CD1c-positive myeloid dendritic cell (primary cell): ENCODE data around the gene GLYAT.
"Not testable (repeated sequence)": the region's sequence is repeated elsewhere in the genome, so short reads cannot be mapped to it uniquely, and the experiment has no call there.

Source experiments
- DNase-seq: peaks from one replicate; pipeline ENCODE4 v3.0.0-alpha.2; 2016; ENCODE audit errors: extremely low spot score

Gene GLYAT

GRCh38 chr11:58742981-58743880, 11.5 kb upstream of the GLYAT start:
- no peak for DNase-seq

GRCh38 chr11:58742140-58742539, 10.4 kb upstream of the GLYAT start:
- no peak for DNase-seq

GRCh38 chr11:58741127-58741526, 9.4 kb upstream of the GLYAT start:
- DNase-seq: no peak

- no peak for DNase-seq
Observed at GRCh38 chr11:58740447-58740846, 8.7 kb upstream of the GLYAT start.

- DNase-seq: no peak
Observed at GRCh38 chr11:58739725-58740430, 8.1 kb upstream of the GLYAT start.

DNA sequence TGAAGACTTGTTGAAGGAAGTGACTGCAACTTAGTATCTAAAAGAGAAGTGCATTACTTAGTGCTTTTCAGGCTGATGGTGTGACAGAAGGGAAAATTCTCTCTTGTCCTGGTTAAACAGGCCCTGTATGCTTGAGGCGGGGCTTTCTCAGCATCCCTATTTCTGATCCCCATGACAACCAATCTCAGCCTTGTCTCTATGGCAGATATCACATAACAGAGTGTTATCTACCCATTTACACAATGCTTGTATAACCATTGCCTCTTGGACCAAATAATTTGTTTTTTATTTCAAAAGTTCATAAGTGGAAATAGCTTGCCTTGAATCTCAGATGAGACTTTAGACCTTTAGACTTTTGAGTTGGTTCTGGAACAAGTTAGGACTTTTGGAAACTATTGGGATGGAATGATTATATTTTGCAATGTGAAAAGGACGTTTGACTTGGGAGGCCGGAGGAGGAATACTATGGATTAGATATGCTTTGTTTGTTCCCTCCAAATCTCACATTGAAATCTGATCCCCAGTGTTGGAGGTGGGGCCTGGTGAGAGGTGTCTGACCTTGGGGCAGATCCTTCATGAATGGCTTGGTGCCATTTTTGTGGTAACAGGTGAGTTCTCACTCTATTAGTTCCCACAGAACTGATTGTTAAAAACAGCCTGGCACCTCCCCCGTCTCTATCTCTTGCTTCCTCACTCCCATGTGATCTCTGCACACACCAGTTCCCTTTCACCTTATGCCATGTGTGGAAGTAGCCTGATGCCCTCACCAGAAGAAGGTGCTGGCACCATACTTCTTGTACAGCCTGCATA, 3.1 kb upstream of the GLYAT start:
- no peak for DNase-seq

GRCh38 chr11:58730507-58731089, 1.1 kb downstream of the GLYAT start:
- no peak for DNase-seq

- no peak for DNase-seq
Observed at GRCh38 chr11:58727415-58727797, 4.3 kb downstream of the GLYAT start.

GRCh38 chr11:58726737-58727414, 4.9 kb downstream of the GLYAT start:
- peak; percentile 36 for DNase-seq

DNA sequence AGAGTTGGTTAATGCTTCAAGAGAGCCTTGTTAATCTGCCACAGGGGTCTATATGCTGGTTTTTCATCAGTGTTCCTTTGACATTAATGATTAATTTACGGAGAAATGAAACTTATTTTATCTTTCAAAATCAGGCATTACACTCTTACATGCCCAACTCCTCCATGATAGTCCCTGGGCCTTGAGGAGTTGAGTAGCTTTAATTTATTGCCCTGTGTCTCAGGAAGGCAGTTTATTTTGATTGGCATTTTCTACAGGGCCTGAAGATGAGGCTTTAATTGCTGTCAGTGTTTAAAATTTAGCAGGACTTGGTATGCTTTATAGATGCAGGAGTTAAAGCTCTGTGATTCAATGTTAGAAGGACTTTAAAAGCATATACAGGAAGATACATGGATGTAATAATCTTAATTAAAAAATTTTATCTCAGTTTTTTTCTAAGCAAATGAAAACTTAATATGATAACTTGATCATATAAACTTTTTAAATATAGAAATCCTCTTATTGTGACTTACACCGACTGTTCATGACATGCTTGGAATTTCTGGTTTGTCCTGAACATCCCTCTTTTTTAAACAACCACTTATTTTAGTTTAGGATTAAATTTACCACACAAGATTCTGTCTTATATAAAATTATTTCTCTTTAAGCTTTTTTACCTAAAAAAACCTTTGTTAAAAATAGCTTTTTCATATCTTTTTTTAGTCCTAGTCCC, 12.2 kb downstream of the GLYAT start:
- DNase-seq: no peak

GRCh38 chr11:58712531-58712930, 19.2 kb downstream of the GLYAT start:
- DNase-seq: no peak

GRCh38 chr11:58711832-58712231, 19.9 kb downstream of the GLYAT start:
- DNase-seq: no peak

DNA sequence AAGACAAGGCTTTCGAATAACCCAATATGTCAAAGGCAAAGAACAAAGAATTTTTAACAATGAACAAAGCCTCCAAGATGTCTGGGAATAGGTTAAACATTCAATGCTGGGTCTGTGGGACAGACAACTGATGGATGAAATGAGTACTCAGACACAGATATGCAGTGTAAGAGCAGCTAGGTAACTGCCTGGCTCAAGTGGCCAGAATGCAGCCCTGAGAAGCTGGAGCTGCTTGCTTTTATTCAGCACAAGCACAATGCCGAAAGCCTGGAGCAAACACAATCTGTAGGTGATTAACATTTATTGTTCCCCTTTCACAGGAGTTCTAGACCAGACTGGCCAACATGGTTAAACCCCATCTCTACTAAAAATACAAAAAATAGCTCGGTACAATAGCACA, 24.0 kb downstream of the GLYAT start:
- DNase-seq: no peak

DNA sequence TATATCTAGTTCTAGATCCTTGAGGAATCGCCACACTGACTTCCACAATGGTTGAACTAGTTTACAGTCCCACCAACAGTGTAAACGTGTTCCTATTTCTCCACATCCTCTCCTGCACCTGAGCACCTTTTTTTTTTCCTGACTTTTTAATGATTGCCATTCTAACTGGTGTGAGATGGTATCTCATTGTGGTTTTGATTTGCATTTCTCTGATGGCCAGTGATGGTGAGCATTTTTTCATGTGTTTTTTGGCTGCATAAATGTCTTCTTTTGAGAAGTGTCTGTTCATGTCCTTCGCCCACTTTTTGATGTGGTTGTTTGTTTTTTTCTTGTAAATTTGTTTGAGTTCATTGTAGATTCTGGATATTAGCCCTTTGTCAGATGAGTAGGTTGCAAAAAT, 34.9 kb downstream of the GLYAT start:
- DNase-seq: not testable (repeated sequence)

GRCh38 chr11:58693026-58693425, 38.7 kb downstream of the GLYAT start:
- no peak for DNase-seq

DNA sequence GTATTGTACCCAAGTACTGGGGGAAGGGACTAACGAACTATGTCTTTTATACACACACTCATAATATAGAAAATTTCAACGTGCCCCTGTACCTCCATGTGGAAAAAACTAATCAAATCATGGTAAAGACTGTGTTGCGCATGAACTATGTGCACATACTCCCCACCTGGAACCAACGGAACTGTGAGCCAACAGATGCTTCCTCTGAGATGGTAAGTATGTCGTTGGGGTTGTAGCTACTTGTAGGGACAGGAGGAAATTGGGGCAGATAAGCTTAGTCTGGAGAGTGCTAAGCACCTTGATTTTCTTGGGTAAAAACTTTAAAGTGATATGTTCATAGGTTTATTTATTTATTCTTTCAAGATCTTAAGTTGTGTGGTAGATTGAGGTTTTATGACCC, 40.1 kb downstream of the GLYAT start:
- no peak for DNase-seq

GRCh38 chr11:58688789-58689503, 42.8 kb downstream of the GLYAT start:
- DNase-seq: no peak

GRCh38 chr11:58685973-58686722, 45.6 kb downstream of the GLYAT start:
- DNase-seq: no peak

DNA sequence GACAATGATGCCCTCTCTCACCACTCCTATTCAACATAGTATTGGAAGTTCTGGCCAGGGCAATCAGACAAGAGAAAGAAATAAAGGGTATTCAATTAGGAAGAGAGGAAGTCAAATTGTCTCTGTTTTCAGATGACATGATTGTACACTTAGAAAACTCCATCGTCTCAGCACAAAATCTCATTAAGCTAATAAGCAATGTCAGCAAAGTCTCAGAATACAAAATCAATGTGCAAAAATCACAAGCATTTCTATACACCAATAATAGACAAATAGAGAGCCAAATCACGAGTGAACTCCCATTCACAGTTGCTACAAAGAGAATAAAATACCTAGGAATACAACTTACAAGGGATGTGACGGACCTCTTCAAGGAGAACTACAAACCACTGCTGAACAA, 49.1 kb downstream of the GLYAT start:
- not testable (repeated sequence) for DNase-seq
